Progenitor cell of endocrine pancreas (in vitro differentiated cells): Measurements from ENCODE around the gene OR1M1. TPM values are rescaled to one million over a fixed set of nuclear protein-coding genes. Genes with fewer than 3 reads are reported as not detected.

ENCODE experiments used
- DNase-seq: peaks from one replicate; pipeline ENCODE4 v3.0.0; 2021; ENCODE audit warnings: low spot score; ENCODE audit not compliant: unreplicated experiment
- H3K27ac Mint-ChIP-seq: 2 replicates; pipeline ENCODE4 v1.8.0; 2021; ENCODE audit warnings: mild to moderate bottlenecking, moderate library complexity, mixed read lengths
- H3K27me3 Mint-ChIP-seq: 2 replicates; pipeline ENCODE4 v1.8.0; 2021; ENCODE audit warnings: mixed read lengths
- H3K36me3 Mint-ChIP-seq: 2 replicates; pipeline ENCODE4 v1.8.0; 2022; ENCODE audit warnings: mixed read lengths; ENCODE audit not compliant: insufficient read depth
- H3K4me1 Mint-ChIP-seq: 2 replicates; pipeline ENCODE4 v1.8.0; 2021; ENCODE audit warnings: low read depth, mixed read lengths
- H3K4me3 Mint-ChIP-seq: 2 replicates; pipeline ENCODE4 v1.8.0; 2021; ENCODE audit warnings: low read depth, mild to moderate bottlenecking, moderate library complexity, mixed read lengths
- H3K9me3 Mint-ChIP-seq: 2 replicates; pipeline ENCODE4 v1.8.0; 2021; ENCODE audit warnings: low read depth, mixed read lengths
- CTCF ChIP-seq: fragments of 200-600 bp; sonication (generic); IDR thresholded peaks from one replicate; pipeline ENCODE4 v1.5.0; 2021; ENCODE audit warnings: antibody characterized with exemption, mild to moderate bottlenecking; ENCODE audit not compliant: unreplicated experiment
- total RNA-seq: library from RNA; stranded (reverse); gene quantifications from 2 replicates; pipeline ENCODE4 v1.2.1, GENCODE V29; 2021

Gene OR1M1
- total RNA-seq, 1 donor from 2014 or later, result not detected

- no peak for DNase-seq
- H3K36me3 Mint-ChIP-seq, result peaks cover 2% of the 10 kb centered on the region
- peaks cover 35% of the 10 kb centered on the region for H3K9me3 Mint-ChIP-seq
- no peak within 1 kb of the TSS for H3K27ac Mint-ChIP-seq
- TF ChIP-seq CTCF, result no peak
- no peak within 1 kb of the TSS for H3K4me3 Mint-ChIP-seq
- no peaks in the 10 kb centered on the region for H3K27me3 Mint-ChIP-seq
- H3K4me1 Mint-ChIP-seq, result no peaks in the 10 kb centered on the region
Measured at GRCh38 chr19:9115307-9115813, 28.5 kb downstream of the OR1M1 start, which contains the start of gene OR7G1. TSS of gene OR7G1 (minus strand) at chr19:9115763. CDS start at chr19:9115763, 0 bp downstream.

- DNase-seq, result no peak
- TF ChIP-seq CTCF, result no peak
- H3K36me3 Mint-ChIP-seq, result peaks cover 2% of the 10 kb centered on the region
- H3K9me3 Mint-ChIP-seq, result peaks cover 36% of the 10 kb centered on the region
- no peak overlapping the region for H3K4me3 Mint-ChIP-seq
- H3K27me3 Mint-ChIP-seq, result no peaks in the 10 kb centered on the region
- H3K4me1 Mint-ChIP-seq, result no peaks in the 10 kb centered on the region
- H3K27ac Mint-ChIP-seq, result no peak overlapping the region
Measured at GRCh38 chr19:9116547-9116946, 29.7 kb downstream of the OR1M1 start.

GRCh38 chr19:9126900-9127405 lies 40.1 kb downstream of the OR1M1 start, which contains the start of gene OR7G3:
TSS of gene OR7G3 (minus strand) at chr19:9126950. CDS start at chr19:9126950, 0 bp downstream.
- H3K4me3 Mint-ChIP-seq, result no peak within 1 kb of the TSS
- peaks cover 18% of the 10 kb centered on the region for H3K9me3 Mint-ChIP-seq
- no peaks in the 10 kb centered on the region for H3K36me3 Mint-ChIP-seq
- H3K4me1 Mint-ChIP-seq, result no peaks in the 10 kb centered on the region
- H3K27ac Mint-ChIP-seq, result no peak within 1 kb of the TSS
- no peaks in the 10 kb centered on the region for H3K27me3 Mint-ChIP-seq
- TF ChIP-seq CTCF, result no peak
- DNase-seq, result no peak

GRCh38 chr19:9128171-9128570 lies 41.3 kb downstream of the OR1M1 start:
- Mint-ChIP-seq H3K4me1 (no peaks in the 10 kb centered on the region), H3K9me3 (peaks cover 15% of the 10 kb centered on the region), H3K36me3 (no peaks in the 10 kb centered on the region), H3K4me3 (no peak overlapping the region), H3K27ac (no peak overlapping the region), H3K27me3 (no peaks in the 10 kb centered on the region)
- no peak for TF ChIP-seq CTCF
- no peak for DNase-seq

- no peak overlapping the region for H3K4me3 Mint-ChIP-seq
Measured at GRCh38 chr19:9130965-9131364, 44.1 kb downstream of the OR1M1 start.

More at GRCh38 chr19:9130965-9131364, 44.1 kb downstream of the OR1M1 start:
- Mint-ChIP-seq H3K4me1 (no peaks in the 10 kb centered on the region), H3K36me3 (no peaks in the 10 kb centered on the region), H3K27me3 (peaks cover 3% of the 10 kb centered on the region), H3K27ac (no peak overlapping the region), H3K9me3 (peaks cover 7% of the 10 kb centered on the region)
- TF ChIP-seq CTCF, result no peak
- no peak for DNase-seq
